NCI-H1105 (cell line): ENCODE results near the gene CNNM3.
A peak's percentile ranks its signal among the peaks of the same experiment; 100 is the strongest.
"Not testable (repeated sequence)": the region's sequence is repeated elsewhere in the genome, so short reads cannot be mapped to it uniquely, and the experiment has no call there.

Source experiments
- DNase-seq: peaks from one replicate; lab custom pipeline; 2025; lab: John Stamatoyannopoulos, UW

The CNNM3 gene

GRCh38 chr2:96839293-96839874 lies 23.3 kb downstream of the CNNM3 start:
- DNase-seq: no peak

- DNase-seq: no peak
Measured at GRCh38 chr2:96839875-96840850, 24.1 kb downstream of the CNNM3 start.

GRCh38 chr2:96841701-96842495 lies 25.8 kb downstream of the CNNM3 start:
- DNase-seq: no peak

- no peak for DNase-seq
Measured at GRCh38 chr2:96842600-96842999, 26.5 kb downstream of the CNNM3 start.

- no peak for DNase-seq
Measured at GRCh38 chr2:96843538-96844268, 27.6 kb downstream of the CNNM3 start, which contains the start of gene ANKRD23. Gene ANKRD23, minus strand, starts transcription at chr2:96844021. Its CDS starts 29 bp downstream, at chr2:96843992.

- no peak for DNase-seq
Measured at GRCh38 chr2:96844405-96844808, 28.3 kb downstream of the CNNM3 start.

GRCh38 chr2:96846825-96847224 lies 30.8 kb downstream of the CNNM3 start:
- no peak for DNase-seq

- no peak for DNase-seq
Measured at GRCh38 chr2:96847586-96847985, 31.5 kb downstream of the CNNM3 start.

GRCh38 chr2:96848264-96848663 lies 32.2 kb downstream of the CNNM3 start:
- DNase-seq: no peak

GRCh38 chr2:96852667-96853066 lies 36.6 kb downstream of the CNNM3 start:
- no peak for DNase-seq

GRCh38 chr2:96853321-96853720 lies 37.3 kb downstream of the CNNM3 start:
- DNase-seq: no peak

GRCh38 chr2:96856776-96857666 lies 41.0 kb downstream of the CNNM3 start:
- peak; percentile 24 for DNase-seq

GRCh38 chr2:96857667-96858372 lies 41.8 kb downstream of the CNNM3 start, which contains the start of gene ANKRD39:
Gene ANKRD39, minus strand, starts transcription at chr2:96858016. Its CDS starts 29 bp downstream, at chr2:96857987.
- peak; percentile 93 for DNase-seq

- DNase-seq: no peak
Measured at GRCh38 chr2:96859099-96859649, 43.1 kb downstream of the CNNM3 start.

GRCh38 chr2:96859681-96860064 lies 43.6 kb downstream of the CNNM3 start:
- DNase-seq: no peak

GRCh38 chr2:96860065-96861029 lies 44.3 kb downstream of the CNNM3 start:
- no peak for DNase-seq

GRCh38 chr2:96861074-96861473 lies 45.0 kb downstream of the CNNM3 start:
- no peak for DNase-seq

- not testable (repeated sequence) for DNase-seq
Measured at GRCh38 chr2:96863056-96863455, 47.0 kb downstream of the CNNM3 start.
